Measurements from ENCODE around the gene SETD6.
"Not testable (repeated sequence)": the region's sequence is repeated elsewhere in the genome, so short reads cannot be mapped to it uniquely, and the experiment has no call there.

The SETD6 gene

GRCh38 chr16:58515125-58515870, at the start of gene SETD6:
TSS of gene SETD6 (plus strand) at chr16:58515517. CDS start at chr16:58515538, 21 bp downstream.
- peak; percentile 94 for DNase-seq (ENCODE audit: low spot score)

- no peak for DNase-seq (ENCODE audit: low spot score)
Measured at GRCh38 chr16:58465817-58466216, 49.5 kb upstream of the SETD6 start.

GRCh38 chr16:58466396-58466795, 48.9 kb upstream of the SETD6 start:
- no peak for DNase-seq (ENCODE audit: low spot score)

- DNase-seq (ENCODE audit: low spot score), result no peak
Measured at GRCh38 chr16:58467905-58468304, 47.4 kb upstream of the SETD6 start.

- DNase-seq (ENCODE audit: low spot score), result no peak
Measured at GRCh38 chr16:58471209-58471975, 43.9 kb upstream of the SETD6 start.

- DNase-seq (ENCODE audit: low spot score), result no peak
Measured at GRCh38 chr16:58472266-58472665, 43.1 kb upstream of the SETD6 start.

GRCh38 chr16:58472827-58473226, 42.5 kb upstream of the SETD6 start:
- DNase-seq (ENCODE audit: low spot score), result no peak

GRCh38 chr16:58474296-58474695, 41.0 kb upstream of the SETD6 start:
- DNase-seq (ENCODE audit: low spot score), result no peak

- no peak for DNase-seq (ENCODE audit: low spot score)
Measured at GRCh38 chr16:58475091-58475619, 40.2 kb upstream of the SETD6 start.

- DNase-seq (ENCODE audit: low spot score), result no peak
Measured at GRCh38 chr16:58476791-58477190, 38.5 kb upstream of the SETD6 start.

- DNase-seq (ENCODE audit: low spot score), result no peak
Measured at GRCh38 chr16:58478427-58478826, 36.9 kb upstream of the SETD6 start.

GRCh38 chr16:58481226-58481869, 34.0 kb upstream of the SETD6 start:
- no peak for DNase-seq (ENCODE audit: low spot score)

GRCh38 chr16:58481931-58482330, 33.4 kb upstream of the SETD6 start:
- no peak for DNase-seq (ENCODE audit: low spot score)

- DNase-seq (ENCODE audit: low spot score), result no peak
Measured at GRCh38 chr16:58485184-58485887, 30.0 kb upstream of the SETD6 start.

GRCh38 chr16:58487566-58488351, 27.6 kb upstream of the SETD6 start:
- DNase-seq (ENCODE audit: low spot score), result peak; percentile 93

GRCh38 chr16:58488531-58488930, 26.8 kb upstream of the SETD6 start:
- DNase-seq (ENCODE audit: low spot score), result no peak

- no peak for DNase-seq (ENCODE audit: low spot score)
Measured at GRCh38 chr16:58490065-58490464, 25.3 kb upstream of the SETD6 start.

- DNase-seq (ENCODE audit: low spot score), result not testable (repeated sequence)
Measured at GRCh38 chr16:58490539-58490938, 24.8 kb upstream of the SETD6 start.

GRCh38 chr16:58492066-58492465, 23.3 kb upstream of the SETD6 start:
- no peak for DNase-seq (ENCODE audit: low spot score)

GRCh38 chr16:58492735-58493134, 22.6 kb upstream of the SETD6 start:
- no peak for DNase-seq (ENCODE audit: low spot score)

- DNase-seq (ENCODE audit: low spot score), result no peak
Measured at GRCh38 chr16:58493756-58494431, 21.4 kb upstream of the SETD6 start.
